ENCODE results near the gene CCND3.

Gene CCND3

GRCh38 chr6:41941280-41942066, at the start of gene CCND3:
Gene CCND3 (minus strand): TSS chr6:41941808. CDS start chr6:41941649, 159 bp downstream.
- peaks cover 4% of the 10 kb centered on the region for H3K36me3 ChIP-seq (ENCODE audit: insufficient read depth, low read length)
- H2AFZ ChIP-seq (ENCODE audit: low read depth, low read length) = peak within 1 kb of the TSS; percentile 53
- peaks cover 25% of the 10 kb centered on the region for H3K4me1 ChIP-seq (ENCODE audit: insufficient read depth, low read length)
- H3K4me3 ChIP-seq (ENCODE audit: low read length) = peak within 1 kb of the TSS; percentile 93
- H3K27me3 ChIP-seq (ENCODE audit: insufficient read depth, low read length) = no peaks in the 10 kb centered on the region
- no peaks in the 10 kb centered on the region for H3K9me3 ChIP-seq (ENCODE audit: low read length)

- no peak overlapping the region for H2AFZ ChIP-seq (ENCODE audit: low read depth, low read length)
- H3K36me3 ChIP-seq (ENCODE audit: insufficient read depth, low read length) = no peaks in the 10 kb centered on the region
- no peaks in the 10 kb centered on the region for H3K9me3 ChIP-seq (ENCODE audit: low read length)
- H3K4me3 ChIP-seq (ENCODE audit: low read length) = no peak overlapping the region
- no peaks in the 10 kb centered on the region for H3K27me3 ChIP-seq (ENCODE audit: insufficient read depth, low read length)
- no peaks in the 10 kb centered on the region for H3K4me1 ChIP-seq (ENCODE audit: insufficient read depth, low read length)
These were observed 44.7 kb upstream of the CCND3 start for GRCh38 chr6:41986339-41986738.

- Histone ChIP-seq H3K4me3 (ENCODE audit: low read length) (no peak overlapping the region), H3K9me3 (ENCODE audit: low read length) (no peaks in the 10 kb centered on the region), H3K27me3 (ENCODE audit: insufficient read depth, low read length) (no peaks in the 10 kb centered on the region), H3K36me3 (ENCODE audit: insufficient read depth, low read length) (no peaks in the 10 kb centered on the region), H3K4me1 (ENCODE audit: insufficient read depth, low read length) (no peaks in the 10 kb centered on the region), H2AFZ (ENCODE audit: low read depth, low read length) (no peak overlapping the region)
These were observed 43.0 kb upstream of the CCND3 start for GRCh38 chr6:41984623-41985022.

GRCh38 chr6:41976794-41977484, 35.3 kb upstream of the CCND3 start:
- H3K27me3 ChIP-seq (ENCODE audit: insufficient read depth, low read length) = no peaks in the 10 kb centered on the region
- H3K36me3 ChIP-seq (ENCODE audit: insufficient read depth, low read length) = no peaks in the 10 kb centered on the region
- no peaks in the 10 kb centered on the region for H3K9me3 ChIP-seq (ENCODE audit: low read length)
- no peak overlapping the region for H2AFZ ChIP-seq (ENCODE audit: low read depth, low read length)
- no peak overlapping the region for H3K4me3 ChIP-seq (ENCODE audit: low read length)
- H3K4me1 ChIP-seq (ENCODE audit: insufficient read depth, low read length) = no peaks in the 10 kb centered on the region

GRCh38 chr6:41975276-41975675, 33.7 kb upstream of the CCND3 start:
- Histone ChIP-seq H3K9me3 (ENCODE audit: low read length) (no peaks in the 10 kb centered on the region), H3K4me3 (ENCODE audit: low read length) (no peak overlapping the region), H2AFZ (ENCODE audit: low read depth, low read length) (no peak overlapping the region), H3K4me1 (ENCODE audit: insufficient read depth, low read length) (no peaks in the 10 kb centered on the region), H3K36me3 (ENCODE audit: insufficient read depth, low read length) (no peaks in the 10 kb centered on the region), H3K27me3 (ENCODE audit: insufficient read depth, low read length) (no peaks in the 10 kb centered on the region)

GRCh38 chr6:41974281-41974825, 32.7 kb upstream of the CCND3 start:
- Histone ChIP-seq H3K9me3 (ENCODE audit: low read length) (no peaks in the 10 kb centered on the region), H3K4me1 (ENCODE audit: insufficient read depth, low read length) (no peaks in the 10 kb centered on the region), H3K4me3 (ENCODE audit: low read length) (no peak overlapping the region)

GRCh38 chr6:41972826-41973225, 31.2 kb upstream of the CCND3 start:
- no peaks in the 10 kb centered on the region for H3K27me3 ChIP-seq (ENCODE audit: insufficient read depth, low read length)
- H3K36me3 ChIP-seq (ENCODE audit: insufficient read depth, low read length) = no peaks in the 10 kb centered on the region
- H3K4me1 ChIP-seq (ENCODE audit: insufficient read depth, low read length) = no peaks in the 10 kb centered on the region
- no peak overlapping the region for H2AFZ ChIP-seq (ENCODE audit: low read depth, low read length)
- no peaks in the 10 kb centered on the region for H3K9me3 ChIP-seq (ENCODE audit: low read length)
- no peak overlapping the region for H3K4me3 ChIP-seq (ENCODE audit: low read length)

More at GRCh38 chr6:41974281-41974825, 32.7 kb upstream of the CCND3 start:
- Histone ChIP-seq H3K27me3 (ENCODE audit: insufficient read depth, low read length) (no peaks in the 10 kb centered on the region), H2AFZ (ENCODE audit: low read depth, low read length) (no peak overlapping the region), H3K36me3 (ENCODE audit: insufficient read depth, low read length) (no peaks in the 10 kb centered on the region)

GRCh38 chr6:41970436-41970846, 28.8 kb upstream of the CCND3 start:
- H3K4me3 ChIP-seq (ENCODE audit: low read length) = no peak overlapping the region
- H3K9me3 ChIP-seq (ENCODE audit: low read length) = no peaks in the 10 kb centered on the region
- H3K4me1 ChIP-seq (ENCODE audit: insufficient read depth, low read length) = peaks cover 21% of the 10 kb centered on the region
- H3K36me3 ChIP-seq (ENCODE audit: insufficient read depth, low read length) = no peaks in the 10 kb centered on the region
- H2AFZ ChIP-seq (ENCODE audit: low read depth, low read length) = no peak overlapping the region
- no peaks in the 10 kb centered on the region for H3K27me3 ChIP-seq (ENCODE audit: insufficient read depth, low read length)

GRCh38 chr6:41967312-41968287, 26.0 kb upstream of the CCND3 start:
- no peak overlapping the region for H3K4me3 ChIP-seq (ENCODE audit: low read length)
- H3K9me3 ChIP-seq (ENCODE audit: low read length) = no peaks in the 10 kb centered on the region
- H3K4me1 ChIP-seq (ENCODE audit: insufficient read depth, low read length) = peaks cover 31% of the 10 kb centered on the region
- no peaks in the 10 kb centered on the region for H3K27me3 ChIP-seq (ENCODE audit: insufficient read depth, low read length)
- no peaks in the 10 kb centered on the region for H3K36me3 ChIP-seq (ENCODE audit: insufficient read depth, low read length)
- H2AFZ ChIP-seq (ENCODE audit: low read depth, low read length) = no peak overlapping the region

GRCh38 chr6:41966961-41967311, 25.3 kb upstream of the CCND3 start:
- Histone ChIP-seq H3K27me3 (ENCODE audit: insufficient read depth, low read length) (no peaks in the 10 kb centered on the region), H3K9me3 (ENCODE audit: low read length) (no peaks in the 10 kb centered on the region), H3K36me3 (ENCODE audit: insufficient read depth, low read length) (no peaks in the 10 kb centered on the region), H3K4me3 (ENCODE audit: low read length) (no peak overlapping the region), H3K4me1 (ENCODE audit: insufficient read depth, low read length) (peaks cover 31% of the 10 kb centered on the region), H2AFZ (ENCODE audit: low read depth, low read length) (no peak overlapping the region)

GRCh38 chr6:41966214-41966920, 24.8 kb upstream of the CCND3 start:
- H3K9me3 ChIP-seq (ENCODE audit: low read length) = no peaks in the 10 kb centered on the region
- no peak overlapping the region for H2AFZ ChIP-seq (ENCODE audit: low read depth, low read length)
- no peaks in the 10 kb centered on the region for H3K36me3 ChIP-seq (ENCODE audit: insufficient read depth, low read length)
- peaks cover 31% of the 10 kb centered on the region for H3K4me1 ChIP-seq (ENCODE audit: insufficient read depth, low read length)
- no peaks in the 10 kb centered on the region for H3K27me3 ChIP-seq (ENCODE audit: insufficient read depth, low read length)
- no peak overlapping the region for H3K4me3 ChIP-seq (ENCODE audit: low read length)

Data from neuron (in vitro differentiated cells).